Urinary bladder (tissue), 4 donors: Measurements from ENCODE around the gene SLC45A2. TPM values are rescaled to one million over a fixed set of nuclear protein-coding genes. Genes with fewer than 3 reads are reported as not detected.
"Not testable (repeated sequence)": the region's sequence is repeated elsewhere in the genome, so short reads cannot be mapped to it uniquely, and the experiment has no call there.

Source experiments
- DNase-seq: peaks from one replicate; pipeline ENCODE4 v3.0.0-alpha.2; 2015; ENCODE audit errors: extremely low spot score
- H3K27ac ChIP-seq: one replicate; pipeline ENCODE4 v1.5.1; 2013; ENCODE audit warnings: low read depth, mild to moderate bottlenecking, moderate library complexity
- H3K36me3 ChIP-seq: one replicate; pipeline ENCODE4 v1.6.1; 2013; ENCODE audit warnings: mild to moderate bottlenecking, moderate library complexity; ENCODE audit not compliant: insufficient read depth
- H3K4me1 ChIP-seq: one replicate; pipeline ENCODE4 v1.6.1; 2013; ENCODE audit warnings: mild to moderate bottlenecking, moderate library complexity; ENCODE audit not compliant: insufficient read depth
- H3K4me3 ChIP-seq: one replicate; pipeline ENCODE4 v1.5.1; 2013; ENCODE audit warnings: low read depth, low read length
- WGBS: extraction: QIAGEN DNeasy Blood & Tissue Kit; methylation state at CpG from one replicate; pipeline ENCODE4 v1.1.7; 2013; 5-methylcytosine and 5-hydroxymethylcytosine counted together
- polyA plus RNA-seq: library from polyadenylated mRNA; stranded (reverse); fragments of 200-250 nt; gene quantifications from one replicate; pipeline ENCODE4 v1.2.3, GENCODE V29; 2013
- total RNA-seq: library from RNA; depleted of rRNA; stranded (reverse); fragments of >200 nt; gene quantifications from one replicate; pipeline ENCODE4 v1.2.3, GENCODE V29; 2014
- donor health status: healthy with polysubstance abuse.
- donor health status: healthy.

The SLC45A2 gene
- not detected for total RNA-seq
- not detected for polyA plus RNA-seq

- 79% methylated on average over 7 of the region's 7 CpGs for WGBS
- H3K4me3 ChIP-seq = no peak within 1 kb of the TSS
- no peak for DNase-seq
- no peak within 1 kb of the TSS for H3K27ac ChIP-seq
- H3K4me1 ChIP-seq = no peaks in the 10 kb centered on the region
- H3K36me3 ChIP-seq = no peaks in the 10 kb centered on the region
Observed at GRCh38 chr5:33984671-33985124, at the start of gene SLC45A2. TSS of gene SLC45A2 (minus strand) at chr5:33984693. CDS start at chr5:33984583, 110 bp downstream.

- WGBS = 83% methylated on average over 3 of the region's 3 CpGs
- Histone ChIP-seq H3K27ac (no peak overlapping the region), H3K36me3 (peaks cover 1% of the 10 kb centered on the region), H3K4me3 (no peak overlapping the region), H3K4me1 (no peaks in the 10 kb centered on the region)
- no peak for DNase-seq
Observed at GRCh38 chr5:34031966-34032365, 47.5 kb upstream of the SLC45A2 start.

- no peak for DNase-seq
- no peak overlapping the region for H3K4me3 ChIP-seq
- H3K36me3 ChIP-seq = peaks cover 1% of the 10 kb centered on the region
- no peak overlapping the region for H3K27ac ChIP-seq
- H3K4me1 ChIP-seq = no peaks in the 10 kb centered on the region
- 88% methylated on average over 2 of the region's 2 CpGs for WGBS
Observed at GRCh38 chr5:34031117-34031516, 46.6 kb upstream of the SLC45A2 start.

- not testable (repeated sequence) for H3K4me3 ChIP-seq, DNase-seq, H3K36me3 ChIP-seq, H3K4me1 ChIP-seq, H3K27ac ChIP-seq
- 96% methylated on average over 2 of the region's 2 CpGs for WGBS
Observed at GRCh38 chr5:34030585-34030984, 46.1 kb upstream of the SLC45A2 start.

- H3K4me1 ChIP-seq = no peaks in the 10 kb centered on the region
- DNase-seq = no peak
- 56% methylated on average over 1 of the region's 1 CpG for WGBS
- H3K4me3 ChIP-seq = no peak overlapping the region
- no peak overlapping the region for H3K27ac ChIP-seq
- H3K36me3 ChIP-seq = peaks cover 1% of the 10 kb centered on the region
Observed at GRCh38 chr5:34030048-34030447, 45.6 kb upstream of the SLC45A2 start.

- H3K4me3 ChIP-seq = no peak overlapping the region
- H3K36me3 ChIP-seq = peaks cover 1% of the 10 kb centered on the region
- WGBS = 93% methylated on average over 3 of the region's 3 CpGs
- DNase-seq = no peak
- no peak overlapping the region for H3K27ac ChIP-seq
- no peaks in the 10 kb centered on the region for H3K4me1 ChIP-seq
Observed at GRCh38 chr5:34028349-34028748, 43.9 kb upstream of the SLC45A2 start.

GRCh38 chr5:34026089-34026761, 41.7 kb upstream of the SLC45A2 start:
- DNase-seq = no peak
- Histone ChIP-seq H3K4me1 (no peaks in the 10 kb centered on the region), H3K36me3 (peaks cover 1% of the 10 kb centered on the region), H3K4me3 (no peak overlapping the region), H3K27ac (no peak overlapping the region)
- 87% methylated on average over 9 of the region's 9 CpGs for WGBS

- no peak overlapping the region for H3K27ac ChIP-seq
- no peaks in the 10 kb centered on the region for H3K4me1 ChIP-seq
- no peak overlapping the region for H3K4me3 ChIP-seq
- DNase-seq = no peak
- H3K36me3 ChIP-seq = peaks cover under 1% of the 10 kb centered on the region
- WGBS = 23% methylated on average over 2 of the region's 2 CpGs
Observed at GRCh38 chr5:34022121-34022705, 37.7 kb upstream of the SLC45A2 start.

- no peak for DNase-seq
- 75% methylated on average over 2 of the region's 2 CpGs for WGBS
- H3K4me3 ChIP-seq = no peak overlapping the region
- no peaks in the 10 kb centered on the region for H3K4me1 ChIP-seq
- H3K27ac ChIP-seq = no peak overlapping the region
- H3K36me3 ChIP-seq = no peaks in the 10 kb centered on the region
Observed at GRCh38 chr5:34021334-34021733, 36.8 kb upstream of the SLC45A2 start.

- H3K36me3 ChIP-seq = no peaks in the 10 kb centered on the region
- no peak overlapping the region for H3K27ac ChIP-seq
- WGBS = 98% methylated on average over 1 of the region's 1 CpG
- no peak overlapping the region for H3K4me3 ChIP-seq
- no peaks in the 10 kb centered on the region for H3K4me1 ChIP-seq
- no peak for DNase-seq
Observed at GRCh38 chr5:34020726-34021125, 36.2 kb upstream of the SLC45A2 start.

- 80% methylated on average over 2 of the region's 2 CpGs for WGBS
Observed at GRCh38 chr5:34017254-34017653, 32.8 kb upstream of the SLC45A2 start.

GRCh38 chr5:34016750-34017149, 32.3 kb upstream of the SLC45A2 start:
- H3K36me3 ChIP-seq = no peaks in the 10 kb centered on the region
- 77% methylated on average over 2 of the region's 2 CpGs for WGBS
- DNase-seq = no peak
- no peak overlapping the region for H3K4me3 ChIP-seq
- H3K4me1 ChIP-seq = no peaks in the 10 kb centered on the region
- no peak overlapping the region for H3K27ac ChIP-seq

More at GRCh38 chr5:34017254-34017653, 32.8 kb upstream of the SLC45A2 start:
- Histone ChIP-seq H3K36me3 (no peaks in the 10 kb centered on the region), H3K4me3 (no peak overlapping the region), H3K27ac (no peak overlapping the region), H3K4me1 (no peaks in the 10 kb centered on the region)
- no peak for DNase-seq

GRCh38 chr5:34016222-34016621, 31.7 kb upstream of the SLC45A2 start:
- no peak overlapping the region for H3K27ac ChIP-seq
- H3K4me3 ChIP-seq = no peak overlapping the region
- no peaks in the 10 kb centered on the region for H3K36me3 ChIP-seq
- H3K4me1 ChIP-seq = no peaks in the 10 kb centered on the region
- WGBS = 34% methylated on average over 5 of the region's 5 CpGs
- DNase-seq = no peak

- 83% methylated on average over 4 of the region's 4 CpGs for WGBS
- Histone ChIP-seq H3K4me1 (no peaks in the 10 kb centered on the region), H3K36me3 (no peaks in the 10 kb centered on the region), H3K4me3 (no peak overlapping the region), H3K27ac (no peak overlapping the region)
- no peak for DNase-seq
Observed at GRCh38 chr5:34015120-34015822, 30.8 kb upstream of the SLC45A2 start.
